Measurements from ENCODE around the gene ZNF451.

DNA sequence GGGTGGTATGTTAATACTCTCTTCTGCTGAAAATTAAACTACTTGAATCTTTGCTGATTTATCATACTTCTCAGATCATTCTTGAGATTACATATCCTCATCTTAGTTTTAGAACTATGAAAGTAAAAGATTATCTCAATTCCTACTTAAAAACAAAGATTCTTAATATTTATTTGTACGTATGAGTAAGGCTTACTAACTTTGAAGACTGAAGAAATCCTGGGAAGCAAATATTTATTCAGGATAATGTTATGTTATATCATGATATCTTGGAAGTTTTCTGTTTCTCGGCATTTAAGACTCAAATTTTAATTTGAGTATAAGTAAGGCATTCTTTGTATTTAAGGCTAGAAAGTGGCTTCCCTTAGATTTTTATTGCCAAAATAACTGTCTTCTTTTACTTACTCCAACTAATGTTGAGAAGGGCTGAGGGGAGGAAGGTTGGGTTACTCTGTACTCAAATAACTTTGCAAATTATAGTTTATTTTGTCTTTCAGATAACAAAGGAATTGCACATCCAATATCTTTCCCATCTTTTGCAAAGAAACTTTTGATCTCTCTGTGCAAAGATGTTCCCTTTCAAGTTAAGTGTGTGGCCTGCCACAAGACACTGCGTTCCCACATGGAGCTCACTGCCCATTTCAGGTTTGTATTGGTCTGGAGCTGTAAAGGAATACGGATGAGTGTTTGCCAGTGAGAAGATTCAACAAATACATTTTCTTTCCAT lies 51.6 kb downstream of the ZNF451 start:
- TF ChIP-seq CHD4 (IDR thresholded peaks at IDR 0.05; ENCODE audit: borderline replicate concordance) (no peak), ELK1 (IDR thresholded peaks at IDR 0.05; ENCODE audit: low read depth, low read length) (no peak), CTCF (IDR thresholded peaks at IDR 0.05) (no peak), RAD21 (conservative IDR thresholded peaks at IDR 0.05 in 1 of 2, IDR thresholded peaks at IDR 0.05 in 1 of 2) (no peak), REST (IDR thresholded peaks at IDR 0.05) (no peak), EHMT2 (IDR thresholded peaks at IDR 0.05; ENCODE audit: low read depth) (no peak), KDM1A (IDR thresholded peaks at IDR 0.05; ENCODE audit: low read depth) (no peak), JUNB (IDR thresholded peaks at IDR 0.05) (no peak), HOXB5 (CRISPR knock-in tag; IDR thresholded peaks at IDR 0.05) (no peak)
- TF ChIP-seq, protein P1, sequence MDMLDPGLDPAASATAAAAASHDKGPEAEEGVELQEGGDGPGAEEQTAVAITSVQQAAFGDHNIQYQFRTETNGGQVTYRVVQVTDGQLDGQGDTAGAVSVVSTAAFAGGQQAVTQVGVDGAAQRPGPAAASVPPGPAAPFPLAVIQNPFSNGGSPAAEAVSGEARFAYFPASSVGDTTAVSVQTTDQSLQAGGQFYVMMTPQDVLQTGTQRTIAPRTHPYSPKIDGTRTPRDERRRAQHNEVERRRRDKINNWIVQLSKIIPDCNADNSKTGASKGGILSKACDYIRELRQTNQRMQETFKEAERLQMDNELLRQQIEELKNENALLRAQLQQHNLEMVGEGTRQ (IDR thresholded peaks at IDR 0.05): no peak
